Measurements from ENCODE around the gene TRIM48.
"Not testable (repeated sequence)": the region's sequence is repeated elsewhere in the genome, so short reads cannot be mapped to it uniquely, and the experiment has no call there.

The TRIM48 gene

GRCh38 chr11:55261855-55262254 lies at the start of gene TRIM48:
TSS of gene TRIM48 (plus strand) at chr11:55262155. CDS start at chr11:55262268, 113 bp downstream.
- DNase-seq = not testable (repeated sequence)

- not testable (repeated sequence) for DNase-seq
Measured at GRCh38 chr11:55238316-55238715, 23.6 kb upstream of the TRIM48 start.

GRCh38 chr11:55263081-55263480 lies 1.1 kb downstream of the TRIM48 start:
- DNase-seq = no peak

Measured in fibroblast of skin of right quadriceps (primary cell).